Vagina (tissue), 2 donors: ENCODE results near the gene SELENOS.

ENCODE experiments used
- CTCF ChIP-seq, 3 experiments: fragments of 450-650 bp in 2 of 3; fragments of 200-600 bp in 1 of 3; sonication (generic) in 1 of 3; IDR thresholded peaks; one replicate each; pipeline ENCODE4 v1.5.1; 2017 to 2019; ENCODE audit warnings: antibody characterized with exemption in 3 of 3, mild to moderate bottlenecking in 2 of 3, moderate library complexity in 2 of 3
- POLR2AphosphoS5 ChIP-seq, 2 donors: sonication (generic); formaldehyde crosslinking; IDR thresholded peaks; one replicate each; pipeline ENCODE4 v1.9.0; 2017; ENCODE audit warnings: antibody characterized with exemption in 2 of 2, mild to moderate bottlenecking in 2 of 2, low read depth in 1 of 2; ENCODE audit not compliant: insufficient read depth in 1 of 2

- TF ChIP-seq CTCF (IDR thresholded peaks at IDR 0.05) = no peak
- no peak for TF ChIP-seq POLR2AphosphoS5 (IDR thresholded peaks at IDR 0.05; ENCODE audit: insufficient read depth in 1 of 2, low read depth in 1 of 2)
These were observed 15.8 kb upstream of the SELENOS start for GRCh38 chr15:101293122-101293521.
